Activated naive CD4-positive, alpha-beta T cell treated with anti-CD3 and anti-CD28 coated beads, Interleukin-2, amount 10 ng/mL, durations not matched to agents 7 days and 5 days (primary cell): Measurements from ENCODE around the gene HGD.
"Not testable (repeated sequence)": the region's sequence is repeated elsewhere in the genome, so short reads cannot be mapped to it uniquely, and the experiment has no call there.

Source experiments
- CTCF ChIA-PET: fragments of 350-600 bp; sonication (Branson Sonifier 250); formaldehyde crosslinking; loops from one replicate; lab custom pipeline; 2021; ENCODE audit warnings: antibody characterized with exemption; lab: Charles Lee
- DNase-seq: peaks from one replicate; pipeline ENCODE4 v3.0.0-alpha.2; 2020
- H3K27ac Mint-ChIP-seq: one replicate; pipeline ENCODE4 v1.8.0; 2021; ENCODE audit warnings: mild to moderate bottlenecking, moderate library complexity, mixed read lengths
- H3K27me3 Mint-ChIP-seq: one replicate; pipeline ENCODE4 v1.8.0; 2021; ENCODE audit warnings: mild to moderate bottlenecking, mixed read lengths
- H3K36me3 Mint-ChIP-seq: one replicate; pipeline ENCODE4 v1.8.0; 2021; ENCODE audit warnings: mixed read lengths
- H3K4me1 Mint-ChIP-seq: one replicate; pipeline ENCODE4 v1.8.0; 2021; ENCODE audit warnings: mixed read lengths
- H3K4me3 Mint-ChIP-seq: one replicate; pipeline ENCODE4 v1.8.0; 2021; ENCODE audit warnings: mild to moderate bottlenecking, moderate library complexity, mixed read lengths
- H3K9me3 Mint-ChIP-seq: one replicate; pipeline ENCODE4 v1.8.0; 2021; ENCODE audit warnings: mixed read lengths

The HGD gene

GRCh38 chr3:120684896-120685295 is 2.9 kb upstream of the HGD start:
- CTCF ChIA-PET: no interaction called here
- Mint-ChIP-seq H3K27me3 (peaks cover 4% of the 10 kb centered on the region), H3K27ac (no peak overlapping the region)

GRCh38 chr3:120683671-120684301 is 1.7 kb upstream of the HGD start:
- no peak overlapping the region for H3K4me3 Mint-ChIP-seq
- H3K27ac Mint-ChIP-seq: no peak overlapping the region
- peaks cover 3% of the 10 kb centered on the region for H3K4me1 Mint-ChIP-seq

More at GRCh38 chr3:120684896-120685295, 2.9 kb upstream of the HGD start:
- Mint-ChIP-seq H3K4me1 (no peaks in the 10 kb centered on the region), H3K9me3 (no peaks in the 10 kb centered on the region), H3K4me3 (no peak overlapping the region), H3K36me3 (peaks cover 11% of the 10 kb centered on the region)
- no peak for DNase-seq

DNA sequence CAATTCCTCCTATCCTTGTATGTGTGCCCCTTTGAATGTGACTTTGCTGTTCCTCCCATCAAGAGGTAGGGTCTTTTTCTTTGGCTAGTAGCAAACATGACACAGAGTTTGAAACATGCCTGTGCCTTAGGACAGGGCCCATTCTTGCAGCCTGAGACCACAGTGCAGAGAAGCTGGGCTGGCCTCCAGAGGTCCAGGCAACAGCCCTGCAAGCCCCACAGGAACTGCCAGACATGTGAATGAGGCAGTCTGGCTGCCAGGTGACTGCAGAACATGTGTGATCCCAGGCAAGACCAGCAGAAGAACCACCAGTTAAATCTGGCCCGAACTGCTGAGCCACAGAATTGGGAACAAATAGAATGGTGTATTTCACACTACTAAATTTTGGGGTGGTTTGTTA is 1.2 kb upstream of the HGD start:
- CTCF ChIA-PET: no interaction called here
- H3K4me3 Mint-ChIP-seq: no peak overlapping the region
- DNase-seq: no peak
- peaks cover 2% of the 10 kb centered on the region for H3K9me3 Mint-ChIP-seq
- H3K27ac Mint-ChIP-seq: no peak overlapping the region
- peaks cover 4% of the 10 kb centered on the region for H3K27me3 Mint-ChIP-seq
- H3K36me3 Mint-ChIP-seq: peaks cover 2% of the 10 kb centered on the region
- H3K4me1 Mint-ChIP-seq: peaks cover 7% of the 10 kb centered on the region

More at GRCh38 chr3:120683671-120684301, 1.7 kb upstream of the HGD start:
- CTCF ChIA-PET: no interaction called here
- Mint-ChIP-seq H3K27me3 (peaks cover 4% of the 10 kb centered on the region), H3K36me3 (peaks cover 4% of the 10 kb centered on the region), H3K9me3 (no peaks in the 10 kb centered on the region)
- DNase-seq: no peak

- CTCF ChIA-PET: no interaction called here
- Mint-ChIP-seq H3K4me3 (no peak overlapping the region), H3K27me3 (peaks cover 4% of the 10 kb centered on the region), H3K36me3 (peaks cover 3% of the 10 kb centered on the region), H3K4me1 (peaks cover 7% of the 10 kb centered on the region), H3K9me3 (peaks cover 5% of the 10 kb centered on the region), H3K27ac (no peak overlapping the region)
- no peak for DNase-seq
Measured at GRCh38 chr3:120681506-120682038, 467 bp downstream of the HGD start.

GRCh38 chr3:120681018-120681417 is 1.0 kb downstream of the HGD start:
- Mint-ChIP-seq H3K27me3 (peaks cover 5% of the 10 kb centered on the region), H3K27ac (no peak overlapping the region), H3K9me3 (peaks cover 7% of the 10 kb centered on the region), H3K36me3 (peaks cover 3% of the 10 kb centered on the region), H3K4me3 (no peak overlapping the region), H3K4me1 (peaks cover 7% of the 10 kb centered on the region)
- DNase-seq: no peak
- CTCF ChIA-PET: no interaction called here

DNA sequence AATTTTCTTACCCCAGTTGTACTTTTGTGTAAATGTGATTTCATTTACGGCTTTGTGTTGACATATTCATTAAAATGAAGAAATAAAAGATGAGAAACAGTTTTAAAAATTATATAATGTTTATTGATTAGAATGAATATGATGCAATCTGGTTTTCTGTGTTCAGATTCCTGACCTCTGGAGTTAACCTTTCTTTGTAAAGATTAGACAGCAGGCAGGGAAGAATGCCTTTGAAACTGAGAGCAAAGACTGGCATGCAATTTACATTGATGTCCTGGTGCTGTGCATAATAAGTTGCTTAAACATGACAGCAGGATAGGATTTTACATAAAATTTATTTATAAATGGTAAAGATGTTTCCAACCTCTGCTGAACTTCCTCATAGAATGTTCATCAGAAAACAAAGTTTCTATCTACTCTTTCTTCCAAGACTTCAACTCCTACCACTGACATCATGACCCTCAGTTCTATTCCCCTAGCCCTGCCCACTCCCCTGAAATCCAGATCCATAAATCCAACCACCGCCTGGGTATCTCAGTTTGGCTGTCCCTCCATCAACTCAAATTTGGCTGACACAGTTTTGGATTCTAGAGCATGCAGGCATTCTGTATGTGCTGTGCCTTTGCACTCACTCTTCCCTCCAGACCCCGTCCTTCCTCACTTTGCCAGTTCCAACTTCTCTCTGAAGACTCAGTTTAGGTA is 1.7 kb downstream of the HGD start:
- Mint-ChIP-seq H3K27ac (no peak overlapping the region), H3K9me3 (peaks cover 7% of the 10 kb centered on the region), H3K4me1 (peaks cover 7% of the 10 kb centered on the region), H3K4me3 (no peak overlapping the region), H3K27me3 (peaks cover 7% of the 10 kb centered on the region), H3K36me3 (peaks cover 3% of the 10 kb centered on the region)
- no peak for DNase-seq
- CTCF ChIA-PET: no interaction called here

GRCh38 chr3:120678984-120679383 is 3.1 kb downstream of the HGD start:
- Mint-ChIP-seq H3K27me3 (peaks cover 7% of the 10 kb centered on the region), H3K27ac (no peak overlapping the region), H3K9me3 (peaks cover 7% of the 10 kb centered on the region), H3K4me3 (no peak overlapping the region), H3K36me3 (peaks cover 2% of the 10 kb centered on the region), H3K4me1 (peaks cover 7% of the 10 kb centered on the region)
- DNase-seq: no peak
- CTCF ChIA-PET: no interaction called here

- no peak for DNase-seq
- H3K4me1 Mint-ChIP-seq: peaks cover 7% of the 10 kb centered on the region
- peaks cover 7% of the 10 kb centered on the region for H3K27me3 Mint-ChIP-seq
- H3K4me3 Mint-ChIP-seq: no peak overlapping the region
- peaks cover 7% of the 10 kb centered on the region for H3K9me3 Mint-ChIP-seq
- H3K27ac Mint-ChIP-seq: no peak overlapping the region
- CTCF ChIA-PET: no interaction called here
- peaks cover 2% of the 10 kb centered on the region for H3K36me3 Mint-ChIP-seq
Measured at GRCh38 chr3:120678331-120678947, 3.6 kb downstream of the HGD start.

DNA sequence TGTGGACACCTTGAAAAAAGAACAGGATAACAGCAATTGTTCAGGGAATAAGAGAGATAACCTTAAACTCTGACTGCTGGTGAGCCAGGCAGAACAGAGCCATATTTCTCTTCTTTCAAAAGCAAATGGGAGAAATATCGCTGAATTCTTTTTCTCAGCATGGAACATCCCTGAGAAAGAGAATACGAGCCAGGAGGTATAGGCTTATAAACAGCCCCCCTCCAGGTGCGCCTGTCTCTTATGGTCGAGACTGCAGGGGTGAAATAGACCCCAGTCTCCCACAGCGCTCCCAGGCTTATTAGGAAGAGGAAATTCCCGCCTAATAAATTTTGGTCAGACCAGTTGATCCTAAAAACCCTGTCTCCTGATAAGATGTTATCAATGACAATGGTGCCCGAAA is 4.8 kb downstream of the HGD start:
- H3K27me3 Mint-ChIP-seq, H3K27ac Mint-ChIP-seq, H3K4me1 Mint-ChIP-seq, H3K4me3 Mint-ChIP-seq, CTCF ChIA-PET, H3K36me3 Mint-ChIP-seq, DNase-seq, H3K9me3 Mint-ChIP-seq: not testable (repeated sequence)

DNA sequence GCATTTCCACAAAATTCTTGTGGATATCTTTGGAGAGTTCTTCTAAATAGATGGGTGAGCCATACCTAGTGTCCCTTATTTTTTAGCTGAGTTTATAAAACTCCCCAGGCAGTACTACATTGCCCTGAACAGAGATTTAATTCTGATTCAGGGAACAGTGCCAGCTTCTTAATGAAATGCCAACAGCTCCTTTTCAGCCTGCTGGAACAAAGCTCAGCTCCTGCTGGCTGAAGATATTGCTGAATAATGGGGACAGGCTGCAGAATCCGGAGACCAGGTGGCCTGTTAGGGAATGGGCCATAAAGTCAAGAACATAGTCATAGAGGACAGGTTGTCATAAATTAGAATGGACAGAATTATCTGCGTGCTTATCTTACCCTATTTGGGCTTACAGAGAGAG is 8.9 kb downstream of the HGD start:
- no peaks in the 10 kb centered on the region for H3K4me1 Mint-ChIP-seq
- H3K9me3 Mint-ChIP-seq: peaks cover 5% of the 10 kb centered on the region
- no peak for DNase-seq
- H3K27me3 Mint-ChIP-seq: peaks cover 4% of the 10 kb centered on the region
- peaks cover 2% of the 10 kb centered on the region for H3K36me3 Mint-ChIP-seq
- CTCF ChIA-PET: no interaction called here
- H3K4me3 Mint-ChIP-seq: no peak overlapping the region
- no peak overlapping the region for H3K27ac Mint-ChIP-seq

DNA sequence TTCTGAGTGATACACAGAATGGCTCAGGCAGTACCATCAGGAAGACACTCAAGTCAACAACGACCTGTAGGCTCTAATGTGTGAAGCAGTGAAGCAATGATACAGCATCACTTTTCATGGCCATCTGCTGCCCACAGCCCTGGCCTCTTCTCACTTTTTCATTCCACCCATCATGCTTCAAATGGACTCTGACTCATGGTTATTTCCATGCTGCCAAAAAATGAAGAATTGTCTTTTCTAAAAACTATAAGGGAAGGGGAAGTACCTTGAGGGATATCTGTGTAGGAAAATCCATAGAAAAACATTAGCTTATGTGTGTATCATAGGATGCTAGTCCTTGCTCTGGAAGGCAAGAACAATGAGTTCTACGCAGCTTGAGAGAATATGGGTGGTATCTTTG is 11.5 kb downstream of the HGD start:
- H3K4me1 Mint-ChIP-seq: no peaks in the 10 kb centered on the region
- no peak for DNase-seq
- no peak overlapping the region for H3K27ac Mint-ChIP-seq
- H3K36me3 Mint-ChIP-seq: no peaks in the 10 kb centered on the region
- H3K27me3 Mint-ChIP-seq: no peaks in the 10 kb centered on the region
- H3K4me3 Mint-ChIP-seq: no peak overlapping the region
- H3K9me3 Mint-ChIP-seq: no peaks in the 10 kb centered on the region
- CTCF ChIA-PET: no interaction called here

DNA sequence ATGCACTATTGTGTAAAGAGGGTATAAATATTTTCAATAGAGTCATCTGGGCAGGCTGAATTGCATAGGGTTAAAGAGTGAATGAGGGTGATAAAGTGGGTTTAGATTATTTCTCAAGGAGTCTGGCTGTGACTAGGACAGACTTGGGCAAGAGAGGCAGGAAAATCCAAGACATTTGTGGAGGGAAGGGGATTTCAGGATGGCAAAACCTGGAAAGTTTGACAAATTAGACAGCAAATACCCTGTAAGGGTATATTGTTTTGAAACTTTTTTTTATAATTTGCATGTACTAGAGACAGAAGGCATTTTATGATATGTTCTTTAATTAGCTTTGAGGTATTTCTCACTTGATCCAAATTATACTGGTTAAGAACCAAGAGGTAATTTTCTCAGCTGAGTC is 17.1 kb downstream of the HGD start:
- CTCF ChIA-PET: no interaction called here
- Mint-ChIP-seq H3K4me1 (no peaks in the 10 kb centered on the region), H3K9me3 (no peaks in the 10 kb centered on the region), H3K27me3 (peaks cover 15% of the 10 kb centered on the region), H3K36me3 (no peaks in the 10 kb centered on the region), H3K27ac (no peak overlapping the region), H3K4me3 (no peak overlapping the region)
- DNase-seq: no peak

DNA sequence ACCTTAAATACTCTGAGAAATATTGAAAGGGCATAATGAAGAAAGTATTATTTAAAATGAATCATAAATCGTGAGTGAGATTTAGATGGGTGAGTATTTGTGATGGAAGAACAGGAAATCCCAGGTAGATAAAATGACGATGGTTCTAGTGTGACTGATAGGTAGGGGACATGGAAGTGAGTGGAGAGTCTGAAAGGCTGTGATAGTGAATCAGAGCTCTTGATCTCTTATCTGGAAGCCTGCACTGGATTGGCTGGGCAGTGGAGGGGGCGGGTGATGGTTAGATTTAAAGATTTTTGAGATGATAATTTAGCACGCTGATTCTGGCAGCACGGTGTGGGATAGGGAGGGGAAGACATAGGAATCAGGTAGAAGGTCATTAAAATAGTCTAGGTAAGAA is 20.1 kb downstream of the HGD start:
- Mint-ChIP-seq H3K27me3 (peaks cover 15% of the 10 kb centered on the region), H3K36me3 (no peaks in the 10 kb centered on the region), H3K4me3 (no peak overlapping the region), H3K9me3 (no peaks in the 10 kb centered on the region), H3K27ac (no peak overlapping the region), H3K4me1 (no peaks in the 10 kb centered on the region)
- no peak for DNase-seq
- CTCF ChIA-PET: no interaction called here

DNA sequence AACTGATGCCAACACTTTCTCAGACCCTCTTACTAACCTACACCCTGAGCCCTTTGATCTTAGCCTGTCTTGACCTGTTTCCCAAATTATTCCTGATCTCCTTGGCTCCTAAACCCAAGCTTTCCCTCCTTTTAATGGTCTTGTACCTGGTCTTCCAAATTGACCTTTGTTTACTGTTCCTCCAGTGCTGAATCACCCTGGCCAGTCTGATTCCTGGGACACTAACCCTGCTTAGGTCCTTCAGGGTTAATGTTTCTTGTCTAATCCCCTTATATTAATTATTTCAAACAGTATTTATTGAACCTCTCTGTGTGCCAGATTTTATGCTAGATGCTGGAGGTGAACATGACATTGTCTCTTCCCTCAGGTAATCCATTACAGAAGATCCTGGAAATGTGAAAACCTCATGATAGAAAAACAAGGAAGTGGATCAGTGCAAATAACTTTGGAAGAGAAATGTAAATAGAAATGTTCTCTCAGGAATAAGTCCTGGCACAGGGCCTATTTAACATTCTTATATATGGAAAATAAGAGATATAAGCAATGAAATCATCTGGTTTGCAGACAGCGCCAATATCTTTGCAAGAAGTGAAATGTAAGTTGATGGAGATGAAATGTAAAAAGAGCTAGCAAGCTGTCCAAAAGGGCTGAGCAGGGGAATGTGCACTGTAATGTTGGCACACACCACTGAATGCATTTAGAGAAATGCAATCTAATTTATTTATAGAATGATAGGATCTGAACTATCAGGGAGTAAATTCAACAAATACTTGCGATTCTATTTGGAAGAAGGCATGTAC is 20.7 kb downstream of the HGD start:
- Mint-ChIP-seq H3K27me3 (peaks cover 15% of the 10 kb centered on the region), H3K36me3 (no peaks in the 10 kb centered on the region), H3K9me3 (no peaks in the 10 kb centered on the region), H3K4me3 (no peak overlapping the region), H3K4me1 (no peaks in the 10 kb centered on the region), H3K27ac (no peak overlapping the region)
- CTCF ChIA-PET: no interaction called here
- no peak for DNase-seq
